MM.1S (cell line): ENCODE data around the gene TCP11.

ENCODE experiments used
- DNase-seq: peaks from one replicate; pipeline ENCODE4 v3.0.0-alpha.2; 2015
- H2AFZ ChIP-seq: fragments of 300-600 bp; sonication (generic); 2 replicates; pipeline ENCODE4 v1.6.0; 2016; ENCODE audit warnings: antibody characterized with exemption, low read length
- H3F3A ChIP-seq: fragments of 300-600 bp; sonication (generic); 2 replicates; pipeline ENCODE4 v1.6.1; 2016; ENCODE audit warnings: mild to moderate bottlenecking, antibody characterized with exemption, low read length, moderate library complexity, mixed read lengths; ENCODE audit not compliant: insufficient read depth
- H3K27ac ChIP-seq: fragments of 300-600 bp; sonication (generic); 2 replicates; pipeline ENCODE4 v1.5.1; 2016; ENCODE audit warnings: mild to moderate bottlenecking, low read length
- H3K27me3 ChIP-seq: fragments of 300-600 bp; sonication (generic); replicated peaks from 2 replicates; pipeline ENCODE4 v1.6.0; 2016; ENCODE audit warnings: low read length; ENCODE audit not compliant: insufficient read depth
- H3K36me3 ChIP-seq: fragments of 300-600 bp; sonication (generic); replicated peaks from 2 replicates; pipeline ENCODE4 v1.6.1; 2016; ENCODE audit warnings: mild to moderate bottlenecking, low read length, mixed read lengths; ENCODE audit not compliant: insufficient read depth
- H3K4me1 ChIP-seq: fragments of 300-600 bp; sonication (generic); 2 replicates; pipeline ENCODE4 v1.6.1; 2016; ENCODE audit warnings: low read length, mixed read lengths
- H3K4me2 ChIP-seq: fragments of 300-600 bp; sonication (generic); 2 replicates; pipeline ENCODE4 v1.6.0; 2016; ENCODE audit warnings: low read depth, low read length
- H3K4me3 ChIP-seq: fragments of 300-600 bp; sonication (generic); 2 replicates; pipeline ENCODE4 v1.5.1; 2016; ENCODE audit warnings: low read length, mixed read lengths
- H3K79me2 ChIP-seq: fragments of 300-600 bp; sonication (generic); 2 replicates; pipeline ENCODE4 v1.6.1; 2016; ENCODE audit warnings: mixed run types, low read length, mixed read lengths
- H3K9ac ChIP-seq: fragments of 300-600 bp; sonication (generic); 2 replicates; pipeline ENCODE4 v1.6.1; 2016; ENCODE audit warnings: low read length, mixed read lengths
- H3K9me2 ChIP-seq: fragments of 300-600 bp; sonication (generic); replicated peaks from 2 replicates; pipeline ENCODE4 v1.6.1; 2016; ENCODE audit warnings: mild to moderate bottlenecking, low read length, mixed read lengths; ENCODE audit not compliant: insufficient read depth
- H3K9me3 ChIP-seq: fragments of 300-600 bp; sonication (generic); replicated peaks from 2 replicates; pipeline ENCODE4 v1.6.1; 2016; ENCODE audit warnings: mild to moderate bottlenecking, low read length, mixed read lengths; ENCODE audit not compliant: insufficient read depth
- H4K20me1 ChIP-seq: fragments of 300-600 bp; sonication (generic); 2 replicates; pipeline ENCODE4 v1.6.1; 2016; ENCODE audit warnings: mild to moderate bottlenecking, low read length, moderate library complexity, mixed read lengths; ENCODE audit not compliant: insufficient read depth
- CTCF ChIP-seq: fragments of 300-600 bp; sonication (generic); IDR thresholded peaks from 2 replicates; pipeline ENCODE4 v1.5.1; 2016; ENCODE audit warnings: antibody characterized with exemption, low read length, mixed read lengths
- EZH2 ChIP-seq: fragments of 300-600 bp; sonication (generic); optimal IDR thresholded peaks from 2 replicates; pipeline ENCODE3; 2017; ENCODE audit warnings: low read depth, mild to moderate bottlenecking, antibody characterized with exemption, low read length, mixed read lengths
- EZH2phosphoT487 ChIP-seq: fragments of 300-600 bp; sonication (generic); IDR thresholded peaks from 2 replicates; pipeline ENCODE4 v1.6.1; 2018; ENCODE audit warnings: antibody characterized with exemption, low read length

TCP11 gene

DNA sequence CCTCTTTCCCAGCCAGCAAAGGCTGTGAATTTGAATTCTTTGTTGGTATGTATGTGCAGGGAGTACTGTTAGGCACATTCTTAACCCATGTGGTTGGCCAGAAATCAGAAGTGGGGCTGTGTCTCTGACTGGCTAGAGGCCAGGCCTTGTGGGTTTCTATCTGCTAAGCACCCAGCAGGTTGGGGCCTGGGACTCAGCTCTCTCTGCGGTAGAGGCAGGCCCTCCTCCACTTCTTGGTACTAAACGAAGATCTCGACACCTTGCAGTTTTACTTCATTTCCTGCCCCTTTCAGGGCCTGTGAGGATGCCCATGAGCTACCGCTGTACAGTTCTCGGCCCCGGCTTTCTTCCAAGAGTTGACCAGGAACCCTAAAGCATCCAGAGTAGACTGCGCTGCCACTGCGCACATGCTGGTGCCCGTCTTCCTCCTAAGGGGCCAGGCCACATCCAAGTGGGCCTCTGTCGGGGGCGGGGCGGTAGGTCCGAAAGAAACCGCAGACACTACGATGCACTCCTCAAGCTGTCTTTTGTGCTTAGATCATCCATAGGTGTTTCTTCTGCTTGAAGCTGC is 51.1 kb downstream of the TCP11 start:
- Histone ChIP-seq H3K4me1 (no peaks in the 10 kb centered on the region), H3K27me3 (no peaks in the 10 kb centered on the region), H3K27ac (no peak overlapping the region), H3K9me2 (no peaks in the 10 kb centered on the region), H3K36me3 (no peaks in the 10 kb centered on the region), H3K4me2 (no peak overlapping the region), H3K9ac (no peak overlapping the region), H3K4me3 (no peak overlapping the region), H4K20me1 (no peaks in the 10 kb centered on the region), H3K79me2 (no peaks in the 10 kb centered on the region), H2AFZ (no peak overlapping the region), H3K9me3 (no peaks in the 10 kb centered on the region), H3F3A (no peaks in the 10 kb centered on the region)
- no peak for DNase-seq
- TF ChIP-seq EZH2 (no peak), CTCF (no peak), EZH2phosphoT487 (no peak)

- H3F3A ChIP-seq: no peaks in the 10 kb centered on the region
- H3K9ac ChIP-seq: no peak overlapping the region
- H3K79me2 ChIP-seq: no peaks in the 10 kb centered on the region
- no peak overlapping the region for H3K4me3 ChIP-seq
- H3K9me2 ChIP-seq: no peaks in the 10 kb centered on the region
- no peaks in the 10 kb centered on the region for H3K27me3 ChIP-seq
- H4K20me1 ChIP-seq: no peaks in the 10 kb centered on the region
- no peaks in the 10 kb centered on the region for H3K4me1 ChIP-seq
- DNase-seq: no peak
- H3K4me2 ChIP-seq: no peak overlapping the region
- H3K36me3 ChIP-seq: no peaks in the 10 kb centered on the region
- H3K27ac ChIP-seq: no peak overlapping the region
- no peaks in the 10 kb centered on the region for H3K9me3 ChIP-seq
- H2AFZ ChIP-seq: no peak overlapping the region
- TF ChIP-seq EZH2: no peak
- TF ChIP-seq EZH2phosphoT487: no peak
- TF ChIP-seq CTCF: no peak
Measured at GRCh38 chr6:35089216-35089934, 51.8 kb downstream of the TCP11 start.

DNA sequence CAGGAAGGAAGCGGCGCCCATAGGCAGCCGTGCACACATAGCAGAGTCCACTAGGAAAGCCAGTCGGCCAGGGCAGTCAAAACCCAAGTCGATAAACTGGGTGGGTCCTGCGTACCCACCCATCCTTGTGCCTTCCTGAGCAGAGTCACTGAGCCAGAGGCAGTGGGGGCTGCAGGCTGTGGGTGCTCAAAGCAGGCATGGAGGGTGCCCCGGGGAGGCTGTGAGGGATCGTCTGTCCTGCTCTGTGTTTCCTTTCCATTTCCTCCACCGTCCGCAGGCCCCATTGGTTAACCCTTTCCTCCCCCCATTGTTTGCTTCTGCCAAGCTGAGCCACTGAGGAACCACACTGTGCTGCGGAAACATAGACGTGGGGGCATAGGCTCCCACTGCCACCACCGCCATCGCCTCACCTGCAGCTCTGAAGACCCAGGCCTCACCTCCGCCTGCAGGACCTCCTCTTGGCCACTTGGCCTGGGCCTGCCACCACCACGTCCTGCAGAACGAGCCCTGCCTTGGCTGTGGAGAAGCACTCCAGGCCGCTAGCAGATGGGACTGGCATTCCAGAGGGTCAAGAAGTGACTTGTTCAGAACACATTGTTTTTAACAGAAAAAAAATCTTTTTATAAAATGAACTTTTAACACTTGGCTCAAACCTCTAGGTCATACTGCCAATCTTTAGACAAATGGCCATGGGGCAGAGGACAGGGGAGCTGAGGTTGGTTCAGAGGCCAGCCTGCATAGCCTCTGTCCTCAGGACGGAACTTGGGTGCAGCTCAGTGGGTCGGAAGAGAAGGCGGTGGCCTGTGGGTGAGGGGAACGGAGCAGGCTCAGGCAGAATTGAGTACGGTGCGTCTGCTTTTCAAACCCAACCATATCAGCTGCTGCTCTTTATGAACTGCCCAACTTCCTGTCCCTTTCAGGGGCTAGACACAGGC is 52.6 kb downstream of the TCP11 start:
- Histone ChIP-seq H3K27ac (no peak overlapping the region), H3K36me3 (no peaks in the 10 kb centered on the region), H3K4me2 (no peak overlapping the region), H3F3A (no peaks in the 10 kb centered on the region), H3K79me2 (no peaks in the 10 kb centered on the region), H3K4me3 (no peak overlapping the region), H3K27me3 (no peaks in the 10 kb centered on the region), H2AFZ (no peak overlapping the region), H3K9me3 (no peaks in the 10 kb centered on the region), H3K9ac (no peak overlapping the region), H3K9me2 (no peaks in the 10 kb centered on the region), H4K20me1 (no peaks in the 10 kb centered on the region), H3K4me1 (no peaks in the 10 kb centered on the region)
- TF ChIP-seq EZH2 (no peak), EZH2phosphoT487 (no peak), CTCF (no peak)
- no peak for DNase-seq
